ENCODE results near the gene HIC1. TPM values are rescaled to one million over a fixed set of nuclear protein-coding genes. Genes with fewer than 3 reads are reported as not detected.

HIC1 gene
- polyA plus RNA-seq, 1 experiment: 15.1 TPM

DNA sequence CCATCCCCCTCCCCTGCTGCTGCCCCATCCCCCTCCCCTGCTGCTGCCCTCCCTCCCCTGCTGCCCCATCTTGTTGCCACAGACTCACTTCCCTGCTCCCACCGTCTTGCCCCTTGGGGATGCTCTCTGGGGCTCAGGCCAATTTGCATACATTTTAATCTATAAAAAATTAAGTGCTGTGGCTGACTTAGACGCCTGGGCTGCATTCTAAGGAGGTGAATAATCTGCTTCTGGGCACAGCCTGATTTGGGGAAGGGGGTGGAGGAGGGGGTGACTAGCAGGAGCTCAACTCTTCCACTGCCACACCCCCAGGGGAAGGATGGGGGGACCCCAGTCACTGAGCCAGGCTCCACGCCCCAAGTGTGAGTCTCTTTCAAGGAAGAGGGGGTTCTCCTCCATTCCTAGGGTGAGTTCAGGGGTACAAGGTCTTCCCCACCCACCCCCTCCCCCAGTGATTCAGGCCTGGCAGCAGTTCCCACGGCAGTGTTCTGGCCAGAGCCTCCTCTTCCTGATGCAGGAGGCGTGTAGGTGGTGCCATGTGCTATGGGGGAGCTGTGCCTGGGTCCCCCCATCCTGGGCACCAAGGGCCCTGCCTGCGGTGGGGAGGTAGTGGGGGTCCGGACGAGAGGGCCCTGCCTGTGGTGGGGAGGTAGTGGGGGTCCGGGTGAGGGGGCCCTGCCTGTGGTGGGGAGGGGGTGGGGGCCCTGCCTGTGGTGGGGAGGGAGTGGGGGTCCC is 19.9 kb upstream of the HIC1 start:
- H3K4me3 ChIP-seq (ENCODE audit: low read depth, low read length): no peak overlapping the region
- TF ChIP-seq, protein P1, sequence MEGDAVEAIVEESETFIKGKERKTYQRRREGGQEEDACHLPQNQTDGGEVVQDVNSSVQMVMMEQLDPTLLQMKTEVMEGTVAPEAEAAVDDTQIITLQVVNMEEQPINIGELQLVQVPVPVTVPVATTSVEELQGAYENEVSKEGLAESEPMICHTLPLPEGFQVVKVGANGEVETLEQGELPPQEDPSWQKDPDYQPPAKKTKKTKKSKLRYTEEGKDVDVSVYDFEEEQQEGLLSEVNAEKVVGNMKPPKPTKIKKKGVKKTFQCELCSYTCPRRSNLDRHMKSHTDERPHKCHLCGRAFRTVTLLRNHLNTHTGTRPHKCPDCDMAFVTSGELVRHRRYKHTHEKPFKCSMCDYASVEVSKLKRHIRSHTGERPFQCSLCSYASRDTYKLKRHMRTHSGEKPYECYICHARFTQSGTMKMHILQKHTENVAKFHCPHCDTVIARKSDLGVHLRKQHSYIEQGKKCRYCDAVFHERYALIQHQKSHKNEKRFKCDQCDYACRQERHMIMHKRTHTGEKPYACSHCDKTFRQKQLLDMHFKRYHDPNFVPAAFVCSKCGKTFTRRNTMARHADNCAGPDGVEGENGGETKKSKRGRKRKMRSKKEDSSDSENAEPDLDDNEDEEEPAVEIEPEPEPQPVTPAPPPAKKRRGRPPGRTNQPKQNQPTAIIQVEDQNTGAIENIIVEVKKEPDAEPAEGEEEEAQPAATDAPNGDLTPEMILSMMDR (IDR thresholded peaks at IDR 0.05; ENCODE audit: insufficient read depth, low read depth, low read length): no peak
- H3K27me3 ChIP-seq (ENCODE audit: control insufficient read depth, insufficient read depth, low read length): no peaks in the 10 kb centered on the region
- peaks cover 30% of the 10 kb centered on the region for H3K36me3 ChIP-seq (ENCODE audit: control insufficient read depth, insufficient read depth, low read length)
- ChIA-PET POLR2A (no interaction called here), CTCF (interaction anchor here (1.0 to 1.6 kb wide), 2 partner anchors 126 to 210 kb away, joined by 4 to 6 read pairs; no protein-coding TSS in a partner anchor)
- DNase-seq (ENCODE audit: low read depth): no peak

DNA sequence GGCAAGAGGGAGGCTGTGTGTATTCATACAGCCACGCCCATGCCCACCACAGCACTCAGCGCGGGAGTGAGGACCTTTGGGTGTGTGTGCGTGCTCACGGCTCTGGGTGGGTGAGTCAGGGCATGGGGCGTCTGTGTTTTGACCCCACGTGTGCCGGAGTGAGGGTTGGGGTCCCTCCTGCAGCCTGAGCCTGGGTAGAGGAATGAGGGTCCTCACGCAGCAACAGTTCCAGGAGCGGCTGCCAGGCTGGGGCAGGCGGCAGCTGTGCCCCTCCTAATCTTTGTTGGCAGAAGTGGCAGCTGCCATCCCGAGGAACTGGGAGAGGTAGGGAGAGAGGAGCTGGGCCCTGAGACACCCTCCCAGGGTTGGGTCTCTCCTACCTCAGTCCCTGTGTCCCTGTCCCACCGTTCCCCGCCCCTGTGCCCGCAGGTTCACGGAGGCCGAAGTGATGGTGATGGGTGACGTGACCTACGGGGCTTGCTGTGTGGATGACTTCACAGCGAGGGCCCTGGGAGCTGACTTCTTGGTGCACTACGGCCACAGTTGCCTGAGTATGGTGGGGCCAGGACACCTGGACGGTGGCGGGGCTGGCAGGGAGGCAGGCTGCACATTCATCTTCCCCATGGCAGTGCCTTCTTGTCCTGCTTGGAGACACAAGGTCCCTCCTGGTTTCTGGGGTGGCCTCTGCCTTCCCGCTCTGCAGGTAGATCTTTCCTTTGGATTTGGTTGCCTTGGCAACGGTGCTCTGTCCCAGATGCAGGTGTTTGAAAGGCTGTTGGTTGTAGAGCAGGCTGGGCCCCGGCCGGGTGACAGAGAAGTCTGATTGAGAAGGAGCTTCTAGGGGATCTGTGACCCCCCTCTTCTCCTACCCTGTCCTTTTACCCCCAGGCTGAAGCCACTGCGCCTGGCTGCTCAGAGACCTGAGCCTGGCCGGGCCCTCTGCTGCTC is 19.1 kb upstream of the HIC1 start:
- Histone ChIP-seq H3K36me3 (ENCODE audit: control insufficient read depth, insufficient read depth, low read length) (peaks cover 30% of the 10 kb centered on the region), H3K27me3 (ENCODE audit: control insufficient read depth, insufficient read depth, low read length) (no peaks in the 10 kb centered on the region), H3K4me3 (ENCODE audit: low read depth, low read length) (no peak overlapping the region)
- CTCF ChIA-PET: interaction anchor here (3.1 kb wide), 1 partner anchor 10 kb away, joined by 14 read pairs; the partner anchor contains the start of gene RTN4RL1
- POLR2A ChIA-PET: no interaction called here
- no peak for DNase-seq (ENCODE audit: low read depth)
- TF ChIP-seq, protein P1 (IDR thresholded peaks at IDR 0.05; ENCODE audit: insufficient read depth, low read depth, low read length): no peak

DNA sequence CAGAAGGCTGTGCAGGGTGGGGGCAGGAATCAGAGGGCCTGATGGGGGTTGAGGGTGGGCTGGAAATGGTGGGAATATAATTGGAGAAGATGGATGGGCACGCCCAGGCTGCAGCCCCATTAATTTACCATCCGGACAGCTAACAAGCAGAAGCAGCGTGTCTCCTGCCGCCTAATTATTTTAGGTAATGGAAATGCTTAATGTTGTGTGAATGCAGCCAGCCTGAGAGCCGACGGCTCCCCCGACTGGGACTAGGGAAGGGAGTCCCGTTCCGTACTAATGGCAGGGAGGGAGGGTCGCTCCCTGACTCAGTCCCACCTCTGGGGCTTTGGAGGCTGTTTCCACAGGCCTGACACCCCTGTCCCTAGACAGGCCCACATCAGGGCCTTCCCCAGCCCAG is 17.7 kb upstream of the HIC1 start:
- no peak overlapping the region for H3K4me3 ChIP-seq (ENCODE audit: low read depth, low read length)
- H3K36me3 ChIP-seq (ENCODE audit: control insufficient read depth, insufficient read depth, low read length): peaks cover 30% of the 10 kb centered on the region
- no peaks in the 10 kb centered on the region for H3K27me3 ChIP-seq (ENCODE audit: control insufficient read depth, insufficient read depth, low read length)
- POLR2A ChIA-PET: no interaction called here
- DNase-seq (ENCODE audit: low read depth): no peak
- CTCF ChIA-PET: interaction anchor here (1.6 to 3.1 kb wide), 3 partner anchors 11 to 128 kb away, joined by 4 to 14 read pairs (median 7); partner anchors contain the start of gene RTN4RL1
- TF ChIP-seq, protein P1 (IDR thresholded peaks at IDR 0.05; ENCODE audit: insufficient read depth, low read depth, low read length): no peak

DNA sequence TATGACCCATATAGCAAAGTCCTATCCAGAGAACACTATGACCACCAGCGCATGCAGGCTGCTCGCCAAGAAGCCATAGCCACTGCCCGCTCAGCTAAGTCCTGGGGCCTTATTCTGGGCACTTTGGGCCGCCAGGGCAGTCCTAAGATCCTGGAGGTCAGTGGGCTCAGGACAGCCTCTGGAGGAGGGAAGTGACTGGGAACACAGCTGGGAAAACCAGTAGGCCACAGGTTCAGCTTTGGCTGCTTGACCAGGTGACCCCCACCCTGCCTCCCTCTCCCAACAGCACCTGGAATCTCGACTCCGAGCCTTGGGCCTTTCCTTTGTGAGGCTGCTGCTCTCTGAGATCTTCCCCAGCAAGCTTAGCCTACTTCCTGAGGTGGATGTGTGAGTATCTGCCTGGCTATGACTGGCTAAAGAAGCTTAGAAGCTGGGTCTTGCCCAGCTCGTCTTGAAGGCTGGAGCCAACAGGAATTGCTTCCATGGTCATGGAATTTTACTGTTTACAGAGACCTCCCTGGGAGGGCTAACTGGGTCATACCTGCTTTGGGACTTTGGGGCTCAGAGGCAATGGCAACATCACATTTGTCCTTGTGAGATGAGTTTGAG is 14.6 kb upstream of the HIC1 start:
- H3K4me3 ChIP-seq (ENCODE audit: low read depth, low read length): no peak overlapping the region
- H3K27me3 ChIP-seq (ENCODE audit: control insufficient read depth, insufficient read depth, low read length): no peaks in the 10 kb centered on the region
- TF ChIP-seq, protein P1 (IDR thresholded peaks at IDR 0.05; ENCODE audit: insufficient read depth, low read depth, low read length): no peak
- CTCF ChIA-PET: interaction anchor here (0.9 to 3.9 kb wide), 5 partner anchors 9 to 204 kb away, joined by 3 to 12 read pairs (median 5); partner anchors contain the start of gene DPH1
- POLR2A ChIA-PET: interaction anchor here (0.6 kb wide), 1 partner anchor 211 kb away, joined by 4 read pairs; no protein-coding TSS in a partner anchor
- no peak for DNase-seq (ENCODE audit: low read depth)
- peaks cover 34% of the 10 kb centered on the region for H3K36me3 ChIP-seq (ENCODE audit: control insufficient read depth, insufficient read depth, low read length)

Data from BJ (cell line).